SK-N-SH (cell line): Measurements from ENCODE around the gene STX16. TPM values are rescaled to one million over a fixed set of nuclear protein-coding genes. Genes with fewer than 3 reads are reported as not detected.

Experiments used
- CTCF ChIA-PET: fragments of 300-600, 350-600 bp; formaldehyde crosslinking; extraction: SDS; loops from one replicate; lab custom pipeline; 2021; lab: Yijun Ruan, JAX
- POLR2A ChIA-PET: fragments of 350-600 bp; sonication (Branson Sonifier 250); formaldehyde crosslinking; extraction: SDS; loops from one replicate; lab custom pipeline; 2020; ENCODE audit warnings: antibody characterized with exemption, inconsistent platforms; lab: Yijun Ruan, JAX
- DNase-seq: peaks from one replicate; pipeline ENCODE4 v3.0.0; 2012
- H2AFZ ChIP-seq: fragments of 200-600 bp; sonication (generic); 2 replicates; pipeline ENCODE4 v1.8.1; 2016; ENCODE audit warnings: antibody characterized with exemption, mild to moderate bottlenecking, low read depth
- H3F3A ChIP-seq: fragments of 200-600 bp; sonication (generic); replicated peaks from 2 replicates; pipeline ENCODE3; 2016; ENCODE audit warnings: antibody characterized with exemption, mild to moderate bottlenecking; ENCODE audit not compliant: insufficient read depth
- H3K27ac ChIP-seq, 2 experiments: fragments of 200-500 bp in 1 of 2; fragments of 200-600 bp in 1 of 2; sonication (Bioruptor generic) in 1 of 2; sonication (generic), shearing (Covaris generic) in 1 of 2; 2 replicates each; pipeline versions ENCODE4 v1.5.1 to v1.6.1; 2014 to 2016; ENCODE audit warnings: low read depth in 2 of 2, inconsistent platforms in 1 of 2, low read length in 1 of 2, mild to moderate bottlenecking in 1 of 2, mixed read lengths in 1 of 2
- H3K27me3 ChIP-seq: fragments of 200-600 bp; sonication (generic), shearing (Covaris generic); 2 replicates; pipeline ENCODE4 v1.6.1; 2016; ENCODE audit warnings: mixed run types; ENCODE audit not compliant: insufficient read depth
- H3K36me3 ChIP-seq, 2 experiments: fragments of 200-500 bp in 1 of 2; fragments of 200-600 bp in 1 of 2; sonication (Bioruptor generic) in 1 of 2; sonication (generic) in 1 of 2; replicated peaks in 1 of 2; 2 replicates each; pipeline versions ENCODE3 to v1.5.1; 2014 to 2016; ENCODE audit warnings: low read length in 1 of 2, mild to moderate bottlenecking in 1 of 2; ENCODE audit not compliant: insufficient read depth in 2 of 2, control insufficient read depth in 1 of 2
- H3K4me1 ChIP-seq, 2 experiments: fragments of 200-500 bp in 1 of 2; fragments of 200-600 bp in 1 of 2; sonication (Bioruptor generic) in 1 of 2; sonication (generic), shearing (Covaris generic) in 1 of 2; 2 replicates each; pipeline versions ENCODE4 v1.5.1 to v1.6.1; 2014 to 2016; ENCODE audit warnings: low read depth in 1 of 2, low read length in 1 of 2, mixed run types in 1 of 2; ENCODE audit not compliant: insufficient read depth in 2 of 2, control insufficient read depth in 1 of 2
- H3K4me2 ChIP-seq: fragments of 200-600 bp; sonication (generic), shearing (Covaris generic); 2 replicates; pipeline ENCODE4 v1.6.1; 2017; ENCODE audit warnings: mixed run types
- H3K4me3 ChIP-seq, 2 experiments: fragments of 200-500 bp in 1 of 2; fragments of 200-600 bp in 1 of 2; sonication (Bioruptor generic) in 1 of 2; sonication (generic), shearing (Covaris generic) in 1 of 2; 2 replicates each; pipeline versions ENCODE4 v1.5.1 to v1.8.1; 2014 to 2016; ENCODE audit warnings: low read depth in 2 of 2, inconsistent platforms in 1 of 2, low read length in 1 of 2, mild to moderate bottlenecking in 1 of 2, mixed read lengths in 1 of 2, moderate library complexity in 1 of 2
- H3K79me2 ChIP-seq: fragments of 200-600 bp; sonication (generic); 2 replicates; pipeline ENCODE4 v1.8.1; 2017; ENCODE audit warnings: mild to moderate bottlenecking; ENCODE audit not compliant: insufficient read depth
- H3K9ac ChIP-seq: fragments of 200-600 bp; sonication (generic); 2 replicates; pipeline ENCODE4 v1.6.1; 2017; ENCODE audit warnings: mixed run types
- H3K9me2 ChIP-seq: fragments of 200-600 bp; sonication (generic); 2 replicates; pipeline ENCODE4 v1.6.1; 2017; ENCODE audit warnings: mixed run types
- H3K9me3 ChIP-seq: fragments of 200-600 bp; sonication (generic); 2 replicates; pipeline ENCODE4 v1.6.1; 2017; ENCODE audit warnings: mixed run types, mild to moderate bottlenecking, moderate library complexity
- H4K20me1 ChIP-seq: fragments of 200-600 bp; sonication (generic); 2 replicates; pipeline ENCODE4 v1.6.1; 2017; ENCODE audit warnings: mild to moderate bottlenecking, mixed run types; ENCODE audit not compliant: insufficient read depth
- CHD2 ChIP-seq: fragments of 150-350 bp; IDR thresholded peaks from 2 replicates; pipeline ENCODE4 v1.6.1; 2018; ENCODE audit warnings: low read length; ENCODE audit not compliant: partially characterized antibody
- CTCF ChIP-seq: fragments of 200-600 bp; sonication (generic); IDR thresholded peaks from 2 replicates; pipeline ENCODE4 v1.6.1; 2017; ENCODE audit warnings: antibody characterized with exemption, mild to moderate bottlenecking, moderate library complexity
- EZH2phosphoT487 ChIP-seq: fragments of 200-600 bp; sonication (generic); IDR thresholded peaks from 2 replicates; pipeline ENCODE4 v1.6.1; 2017; ENCODE audit warnings: low read depth, mixed run types, mild to moderate bottlenecking, antibody characterized with exemption, moderate library complexity, borderline replicate concordance
- FOXJ3 ChIP-seq: sonication (generic); formaldehyde crosslinking; IDR thresholded peaks from 2 replicates; pipeline ENCODE4 v1.5.1; 2020; ENCODE audit warnings: mild to moderate bottlenecking, missing genetic modification reagents
- JUND ChIP-seq: IDR thresholded peaks from 2 replicates; pipeline ENCODE4 v1.4.0; 2012
- MAX ChIP-seq: IDR thresholded peaks from 2 replicates; pipeline ENCODE4 v1.4.0; 2012; ENCODE audit warnings: low read depth
- REST ChIP-seq: IDR thresholded peaks from 2 replicates; pipeline ENCODE4 v1.6.1; 2012; ENCODE audit warnings: mild to moderate bottlenecking, low read depth, low read length, moderate library complexity
- TAF1 ChIP-seq: IDR thresholded peaks from 2 replicates; pipeline ENCODE4 v1.6.1; 2012; ENCODE audit warnings: low read depth, mild to moderate bottlenecking, low read length, moderate library complexity, borderline replicate concordance
- ZBTB33 ChIP-seq: IDR thresholded peaks from 2 replicates; pipeline ENCODE4 v1.4.0; 2012; ENCODE audit warnings: low read depth, borderline replicate concordance
- whole genome bisulfite sequencing: methylation state at CpG from one replicate; pipeline ENCODE4 v1.1.6; 2017; ENCODE audit warnings: low lambda C conversion rate; 5-methylcytosine and 5-hydroxymethylcytosine counted together
- polyA plus RNA-seq, 3 experiments: library from polyadenylated mRNA; depleted of rRNA; stranded (reverse); fragments of >200 nt; gene quantifications; 2 replicates each; pipeline ENCODE4 v1.2.3, GENCODE V29; 2012

The STX16 gene
- polyA plus RNA-seq, 1 of the 3 experiments (the other 2 are of a cell fraction), result 63.8 TPM

- TF ChIP-seq REST (no peak), CHD2 (no peak), ZBTB33 (no peak), MAX (no peak), CTCF (no peak), FOXJ3 (CRISPR knock-in tag) (no peak), EZH2phosphoT487 (no peak)
Measured at GRCh38 chr20:58716476-58717277, 65.6 kb downstream of the STX16 start (continued).

- Histone ChIP-seq H3K9me3 (no peaks in the 10 kb centered on the region), H3K4me1 (peaks cover 0 to 5% of the 10 kb centered on the region in 2 experiments; a peak in 1 of 4 replicates), H4K20me1 (no peaks in the 10 kb centered on the region), H3K9ac (no peak overlapping the region), H2AFZ (no peak overlapping the region), H3F3A (no peaks in the 10 kb centered on the region), H3K27me3 (no peaks in the 10 kb centered on the region), H3K4me3 (no peak overlapping the region), H3K36me3 (no peaks in the 10 kb centered on the region), H3K9me2 (no peaks in the 10 kb centered on the region), H3K27ac (no peak overlapping the region; a peak in 1 of 4 replicates), H3K79me2 (no peaks in the 10 kb centered on the region), H3K4me2 (no peak overlapping the region)
- POLR2A ChIA-PET, result interaction anchor here (0.6 kb wide), 1 partner anchor 359 kb away, joined by 4 read pairs; no protein-coding TSS in a partner anchor
- 83% methylated on average over 11 of the region's 23 CpGs for WGBS
- TF ChIP-seq JUND (no peak), EZH2phosphoT487 (no peak), TAF1 (no peak)
- CTCF ChIA-PET, result interaction anchor here (0.7 to 2.0 kb wide), 3 partner anchors 11 to 17 kb away, joined by 3 to 6 read pairs (median 3); no protein-coding TSS in a partner anchor
- no peak for DNase-seq
Measured at GRCh38 chr20:58717278-58718091, 66.4 kb downstream of the STX16 start.
